Osteoblast (primary cell): ENCODE measurements around the gene DIAPH3. TPM values are rescaled to one million over a fixed set of nuclear protein-coding genes. Genes with fewer than 3 reads are reported as not detected.

ENCODE experiments used
- DNase-seq: peaks from one replicate; pipeline ENCODE4 v3.0.0; 2011; ENCODE audit warnings: low spot score, mixed read lengths; ENCODE audit not compliant: insufficient read length; ENCODE audit errors: missing footprints
- H2AFZ ChIP-seq: 2 replicates; pipeline ENCODE4 v1.6.0; 2011; ENCODE audit warnings: mild to moderate bottlenecking, low read length
- H3K27ac ChIP-seq: 2 replicates; pipeline ENCODE4 v1.5.1; 2011; ENCODE audit warnings: mild to moderate bottlenecking, low read depth, low read length, moderate library complexity
- H3K27me3 ChIP-seq: 2 replicates; pipeline ENCODE4 v1.6.0; 2012; ENCODE audit warnings: mild to moderate bottlenecking, control low read depth, inconsistent platforms, low read length, moderate library complexity; ENCODE audit not compliant: insufficient read depth
- H3K36me3 ChIP-seq: 2 replicates; pipeline ENCODE4 v1.5.1; 2011; ENCODE audit warnings: mild to moderate bottlenecking, low read length, control low read depth, moderate library complexity; ENCODE audit not compliant: insufficient read depth
- H3K4me1 ChIP-seq: 2 replicates; pipeline ENCODE4 v1.5.1; 2011; ENCODE audit warnings: mild to moderate bottlenecking, low read length, control low read depth, moderate library complexity; ENCODE audit not compliant: insufficient read depth
- H3K4me2 ChIP-seq: 2 replicates; pipeline ENCODE4 v1.6.0; 2011; ENCODE audit warnings: mild to moderate bottlenecking, low read length; ENCODE audit not compliant: insufficient read depth
- H3K4me3 ChIP-seq: fragments of 200-600 bp; sonication (generic); 3 replicates; pipeline ENCODE4 v1.5.1; 2012; ENCODE audit warnings: mild to moderate bottlenecking, low read length, inconsistent platforms; ENCODE audit not compliant: insufficient read depth
- H3K79me2 ChIP-seq: 2 replicates; pipeline ENCODE4 v1.6.0; 2012; ENCODE audit warnings: mild to moderate bottlenecking, low read length, control low read depth, inconsistent platforms; ENCODE audit not compliant: insufficient read depth
- H3K9me3 ChIP-seq: 2 replicates; pipeline ENCODE4 v1.5.1; 2011; ENCODE audit warnings: low read depth, low read length, control low read depth
- H4K20me1 ChIP-seq: 2 replicates; pipeline ENCODE4 v1.6.0; 2012; ENCODE audit warnings: mild to moderate bottlenecking, low read length, control low read depth; ENCODE audit not compliant: insufficient read depth
- CTCF ChIP-seq: IDR thresholded peaks from 2 replicates; pipeline ENCODE4 v1.5.1; 2011; ENCODE audit warnings: mild to moderate bottlenecking, low read depth, low read length, moderate library complexity; ENCODE audit errors: extremely low read depth
- total RNA-seq: library from RNA; depleted of rRNA; stranded (reverse); fragments of >200 nt; gene quantifications from 2 replicates; pipeline ENCODE4 v1.2.3, GENCODE V29; 2012

DIAPH3 gene
- total RNA-seq, 1 donor = 8.3 TPM

GRCh38 chr13:59914556-59914955 is 249.2 kb downstream of the DIAPH3 start:
- no peak for TF ChIP-seq CTCF
- no peaks in the 10 kb centered on the region for H3K36me3 ChIP-seq
- no peaks in the 10 kb centered on the region for H4K20me1 ChIP-seq
- H2AFZ ChIP-seq = no peak overlapping the region
- no peaks in the 10 kb centered on the region for H3K27me3 ChIP-seq
- H3K9me3 ChIP-seq = no peaks in the 10 kb centered on the region
- peaks cover 3% of the 10 kb centered on the region for H3K79me2 ChIP-seq
- peak; percentile 45 for DNase-seq
- H3K4me3 ChIP-seq = no peak overlapping the region
- H3K27ac ChIP-seq = peak overlapping the region; percentile 60
- H3K4me2 ChIP-seq = peak overlapping the region; percentile 66
- peaks cover 20% of the 10 kb centered on the region for H3K4me1 ChIP-seq

- DNase-seq = peak; percentile 52
- H4K20me1 ChIP-seq = no peaks in the 10 kb centered on the region
- H3K36me3 ChIP-seq = no peaks in the 10 kb centered on the region
- H3K4me2 ChIP-seq = no peak overlapping the region
- TF ChIP-seq CTCF = peak; percentile 69
- H3K9me3 ChIP-seq = no peaks in the 10 kb centered on the region
- H2AFZ ChIP-seq = peak overlapping the region; percentile 44
- H3K4me1 ChIP-seq = no peaks in the 10 kb centered on the region
- H3K27me3 ChIP-seq = no peaks in the 10 kb centered on the region
- H3K27ac ChIP-seq = no peak overlapping the region
- H3K4me3 ChIP-seq = no peak overlapping the region
- H3K79me2 ChIP-seq = no peaks in the 10 kb centered on the region
Measured at GRCh38 chr13:59906413-59907049, 257.2 kb downstream of the DIAPH3 start.

GRCh38 chr13:59901191-59901590 is 262.5 kb downstream of the DIAPH3 start:
- Histone ChIP-seq H3K4me1 (no peaks in the 10 kb centered on the region), H4K20me1 (no peaks in the 10 kb centered on the region), H2AFZ (no peak overlapping the region), H3K36me3 (no peaks in the 10 kb centered on the region), H3K27ac (no peak overlapping the region), H3K79me2 (no peaks in the 10 kb centered on the region), H3K9me3 (no peaks in the 10 kb centered on the region), H3K4me3 (no peak overlapping the region), H3K27me3 (no peaks in the 10 kb centered on the region), H3K4me2 (no peak overlapping the region)
- no peak for DNase-seq
- no peak for TF ChIP-seq CTCF

- no peak for DNase-seq
- H3K4me1 ChIP-seq = peaks cover 10% of the 10 kb centered on the region
- H4K20me1 ChIP-seq = no peaks in the 10 kb centered on the region
- H3K9me3 ChIP-seq = no peaks in the 10 kb centered on the region
- H3K4me3 ChIP-seq = no peak overlapping the region
- TF ChIP-seq CTCF = no peak
- H3K79me2 ChIP-seq = no peaks in the 10 kb centered on the region
- H2AFZ ChIP-seq = no peak overlapping the region
- no peak overlapping the region for H3K4me2 ChIP-seq
- H3K27me3 ChIP-seq = no peaks in the 10 kb centered on the region
- no peaks in the 10 kb centered on the region for H3K36me3 ChIP-seq
- no peak overlapping the region for H3K27ac ChIP-seq
Measured at GRCh38 chr13:59898066-59898465, 265.7 kb downstream of the DIAPH3 start.
